ENCODE results near the gene MTREX.

- TF ChIP-seq, protein P1, sequence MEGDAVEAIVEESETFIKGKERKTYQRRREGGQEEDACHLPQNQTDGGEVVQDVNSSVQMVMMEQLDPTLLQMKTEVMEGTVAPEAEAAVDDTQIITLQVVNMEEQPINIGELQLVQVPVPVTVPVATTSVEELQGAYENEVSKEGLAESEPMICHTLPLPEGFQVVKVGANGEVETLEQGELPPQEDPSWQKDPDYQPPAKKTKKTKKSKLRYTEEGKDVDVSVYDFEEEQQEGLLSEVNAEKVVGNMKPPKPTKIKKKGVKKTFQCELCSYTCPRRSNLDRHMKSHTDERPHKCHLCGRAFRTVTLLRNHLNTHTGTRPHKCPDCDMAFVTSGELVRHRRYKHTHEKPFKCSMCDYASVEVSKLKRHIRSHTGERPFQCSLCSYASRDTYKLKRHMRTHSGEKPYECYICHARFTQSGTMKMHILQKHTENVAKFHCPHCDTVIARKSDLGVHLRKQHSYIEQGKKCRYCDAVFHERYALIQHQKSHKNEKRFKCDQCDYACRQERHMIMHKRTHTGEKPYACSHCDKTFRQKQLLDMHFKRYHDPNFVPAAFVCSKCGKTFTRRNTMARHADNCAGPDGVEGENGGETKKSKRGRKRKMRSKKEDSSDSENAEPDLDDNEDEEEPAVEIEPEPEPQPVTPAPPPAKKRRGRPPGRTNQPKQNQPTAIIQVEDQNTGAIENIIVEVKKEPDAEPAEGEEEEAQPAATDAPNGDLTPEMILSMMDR (conservative IDR thresholded peaks at IDR 0.05) = no peak
- no peak for TF ChIP-seq ZFX (IDR thresholded peaks at IDR 0.05)
Observed at GRCh38 chr5:55437859-55438206, 130.0 kb downstream of the MTREX start.

All from C4-2B (cell line).